Measurements from ENCODE around the gene GSTP1. TPM values are rescaled to one million over a fixed set of nuclear protein-coding genes. Genes with fewer than 3 reads are reported as not detected.
"Not testable (repeated sequence)": the region's sequence is repeated elsewhere in the genome, so short reads cannot be mapped to it uniquely, and the experiment has no call there.

Gene GSTP1
- total RNA-seq, 1 experiment from 2014 or later, result 838 TPM

DNA sequence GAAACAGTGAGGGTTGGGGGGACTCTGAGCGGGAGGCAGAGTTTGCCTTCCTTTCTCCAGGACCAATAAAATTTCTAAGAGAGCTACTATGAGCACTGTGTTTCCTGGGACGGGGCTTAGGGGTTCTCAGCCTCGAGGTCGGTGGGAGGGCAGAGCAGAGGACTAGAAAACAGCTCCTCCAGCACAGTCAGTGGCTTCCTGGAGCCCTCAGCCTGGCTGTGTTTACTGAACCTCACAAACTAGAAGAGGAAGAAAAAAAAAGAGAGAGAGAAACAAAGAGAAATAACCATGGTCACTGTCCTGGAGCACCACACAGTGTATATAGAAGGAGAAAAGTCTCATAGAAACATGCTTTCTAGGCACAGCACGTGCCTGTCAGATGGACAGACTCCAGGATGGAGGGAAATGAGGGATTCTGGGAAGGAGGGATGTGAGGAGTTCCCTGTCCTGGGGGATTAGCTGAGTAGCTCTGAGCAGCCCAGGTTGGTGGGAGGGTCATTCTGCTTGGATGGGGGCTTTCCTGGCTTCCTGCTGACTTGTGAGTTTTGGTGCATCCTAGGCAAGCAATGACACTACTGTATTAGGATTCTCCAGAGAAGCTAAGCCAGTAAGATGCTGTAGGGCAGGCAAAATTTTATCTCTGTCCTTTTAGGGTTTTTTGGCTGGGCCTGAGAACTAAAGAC is 3.1 kb downstream of the GSTP1 start:
- no peak for DNase-seq
- Mint-ChIP-seq H3K27ac (ENCODE audit: unreplicated experiment) (peak overlapping the region; percentile 2), H3K27me3 (ENCODE audit: unreplicated experiment) (no peaks in the 10 kb centered on the region), H3K36me3 (ENCODE audit: insufficient read depth, unreplicated experiment) (peaks cover 64% of the 10 kb centered on the region), H3K9me3 (ENCODE audit: low read depth, unreplicated experiment) (no peaks in the 10 kb centered on the region), H3K4me1 (ENCODE audit: low read depth, unreplicated experiment) (peaks cover 34% of the 10 kb centered on the region), H3K4me3 (ENCODE audit: low read depth, unreplicated experiment) (no peak overlapping the region)
- CTCF ChIA-PET, result no interaction called here
- TF ChIP-seq CTCF (IDR thresholded peaks at IDR 0.05; ENCODE audit: unreplicated experiment), result no peak
- intact Hi-C loops (cut with micrococcal nuclease; ENCODE audit: unreplicated experiment), result no loop called here
- BruUV-seq (replicated peaks), result no TSS peak

DNA sequence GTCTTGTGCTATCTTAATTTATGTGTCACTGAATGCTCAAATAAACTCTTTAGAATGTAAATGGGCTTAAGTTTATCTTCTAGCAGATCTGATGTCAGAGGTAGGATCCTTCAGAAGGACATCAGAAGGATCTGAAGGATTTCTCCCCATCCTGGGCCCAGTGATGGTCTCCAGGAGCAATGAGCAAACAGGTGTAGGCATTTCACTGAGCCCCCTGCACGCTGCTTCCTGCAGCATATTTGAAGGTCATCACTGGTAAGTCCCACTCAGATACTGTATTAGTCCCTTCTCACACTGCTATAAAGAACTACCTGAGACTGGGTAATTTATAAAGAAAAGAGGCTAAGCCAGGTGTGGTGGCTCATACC is 4.5 kb downstream of the GSTP1 start:
- intact Hi-C loops (cut with micrococcal nuclease; ENCODE audit: unreplicated experiment), result no loop called here
- Mint-ChIP-seq H3K27me3 (ENCODE audit: unreplicated experiment) (no peaks in the 10 kb centered on the region), H3K9me3 (ENCODE audit: low read depth, unreplicated experiment) (no peaks in the 10 kb centered on the region), H3K4me1 (ENCODE audit: low read depth, unreplicated experiment) (peaks cover 20% of the 10 kb centered on the region), H3K36me3 (ENCODE audit: insufficient read depth, unreplicated experiment) (peaks cover 55% of the 10 kb centered on the region), H3K27ac (ENCODE audit: unreplicated experiment) (no peak overlapping the region), H3K4me3 (ENCODE audit: low read depth, unreplicated experiment) (no peak overlapping the region)
- CTCF ChIA-PET, result no interaction called here
- DNase-seq, result no peak
- no TSS peak for BruUV-seq (replicated peaks)
- TF ChIP-seq CTCF (IDR thresholded peaks at IDR 0.05; ENCODE audit: unreplicated experiment), result no peak

DNA sequence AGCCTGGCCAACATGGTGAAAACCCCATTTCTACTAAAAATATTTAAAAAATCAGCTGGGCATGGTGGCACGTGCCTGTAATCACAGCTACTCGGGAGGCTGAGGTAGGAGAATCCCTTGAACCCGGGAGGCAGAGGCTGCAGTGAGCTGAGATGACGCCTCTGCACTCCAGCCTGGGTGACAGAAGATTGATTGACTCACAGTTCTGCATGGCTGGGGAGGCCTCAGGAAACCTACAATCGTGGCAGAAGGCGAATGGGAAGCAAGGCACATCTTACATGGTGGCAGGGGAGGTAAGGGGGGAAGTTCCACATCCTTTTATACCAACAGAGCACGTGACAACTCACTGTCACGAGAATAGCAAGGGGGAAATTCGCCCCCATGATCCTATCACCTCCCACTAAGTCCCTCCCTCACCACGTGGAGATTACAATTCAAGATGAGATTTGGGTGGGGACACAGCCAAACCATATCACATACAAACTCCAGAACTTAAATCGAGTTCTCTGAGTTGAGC is 5.3 kb downstream of the GSTP1 start:
- intact Hi-C loops (cut with micrococcal nuclease; ENCODE audit: unreplicated experiment); DNase-seq; H3K4me3 Mint-ChIP-seq (ENCODE audit: low read depth, unreplicated experiment); H3K27me3 Mint-ChIP-seq (ENCODE audit: unreplicated experiment); H3K9me3 Mint-ChIP-seq (ENCODE audit: low read depth, unreplicated experiment); CTCF ChIA-PET; H3K27ac Mint-ChIP-seq (ENCODE audit: unreplicated experiment); BruUV-seq (replicated peaks): not testable (repeated sequence)
- Mint-ChIP-seq H3K4me1 (ENCODE audit: low read depth, unreplicated experiment) (peaks cover 20% of the 10 kb centered on the region), H3K36me3 (ENCODE audit: insufficient read depth, unreplicated experiment) (peaks cover 48% of the 10 kb centered on the region)

- no peak overlapping the region for H3K4me3 Mint-ChIP-seq (ENCODE audit: low read depth, unreplicated experiment)
- H3K9me3 Mint-ChIP-seq (ENCODE audit: low read depth, unreplicated experiment), result no peaks in the 10 kb centered on the region
- DNase-seq, result no peak
- H3K4me1 Mint-ChIP-seq (ENCODE audit: low read depth, unreplicated experiment), result no peaks in the 10 kb centered on the region
- BruUV-seq (replicated peaks), result no TSS peak
- CTCF ChIA-PET, result no interaction called here
- H3K36me3 Mint-ChIP-seq (ENCODE audit: insufficient read depth, unreplicated experiment), result peaks cover 12% of the 10 kb centered on the region
- no peak overlapping the region for H3K27ac Mint-ChIP-seq (ENCODE audit: unreplicated experiment)
- TF ChIP-seq CTCF (IDR thresholded peaks at IDR 0.05; ENCODE audit: unreplicated experiment), result no peak
- intact Hi-C loops (cut with micrococcal nuclease; ENCODE audit: unreplicated experiment), result no loop called here
- no peaks in the 10 kb centered on the region for H3K27me3 Mint-ChIP-seq (ENCODE audit: unreplicated experiment)
Measured at GRCh38 chr11:67592880-67593564, 9.4 kb downstream of the GSTP1 start.

GRCh38 chr11:67593565-67593905 is 9.9 kb downstream of the GSTP1 start:
- no peak overlapping the region for H3K27ac Mint-ChIP-seq (ENCODE audit: unreplicated experiment)

More at GRCh38 chr11:67593565-67593905, 9.9 kb downstream of the GSTP1 start:
- CTCF ChIA-PET, result no interaction called here
- BruUV-seq (replicated peaks), result no TSS peak
- no peaks in the 10 kb centered on the region for H3K27me3 Mint-ChIP-seq (ENCODE audit: unreplicated experiment)
- intact Hi-C loops (cut with micrococcal nuclease; ENCODE audit: unreplicated experiment), result no loop called here
- peaks cover 12% of the 10 kb centered on the region for H3K36me3 Mint-ChIP-seq (ENCODE audit: insufficient read depth, unreplicated experiment)
- H3K9me3 Mint-ChIP-seq (ENCODE audit: low read depth, unreplicated experiment), result no peaks in the 10 kb centered on the region
- H3K4me3 Mint-ChIP-seq (ENCODE audit: low read depth, unreplicated experiment), result no peak overlapping the region
- no peaks in the 10 kb centered on the region for H3K4me1 Mint-ChIP-seq (ENCODE audit: low read depth, unreplicated experiment)
- no peak for DNase-seq
- no peak for TF ChIP-seq CTCF (IDR thresholded peaks at IDR 0.05; ENCODE audit: unreplicated experiment)
